ENCODE measurements around the gene CLIC2. TPM values are rescaled to one million over a fixed set of nuclear protein-coding genes. Genes with fewer than 3 reads are reported as not detected.
A peak's percentile ranks its signal among the peaks of the same experiment; 100 is the strongest.

CLIC2 gene
- total RNA-seq, 1 donor from 2014 or later = 11.7 TPM

- DNase-seq = no peak
- H3K4me3 ChIP-seq = peak overlapping the region; percentile 62
- intact Hi-C loops (cut with micrococcal nuclease) = no loop called here
- H3K36me3 ChIP-seq = no peaks in the 10 kb centered on the region
- H3K27me3 ChIP-seq (ENCODE audit: low read depth) = no peaks in the 10 kb centered on the region
- H3K4me1 ChIP-seq = no peaks in the 10 kb centered on the region
- H3K9me3 ChIP-seq (replicated peaks) = no peaks in the 10 kb centered on the region
- peak overlapping the region; percentile 75 for H3K27ac ChIP-seq (replicated peaks)
- TF ChIP-seq CTCF (IDR thresholded peaks at IDR 0.05; ENCODE audit: borderline replicate concordance) = no peak
Measured at GRCh38 chrX:155333544-155334100, 792 bp downstream of the CLIC2 start.

GRCh38 chrX:155330992-155331391 lies 3.4 kb downstream of the CLIC2 start:
- Histone ChIP-seq H3K4me1 (no peaks in the 10 kb centered on the region), H3K27me3 (ENCODE audit: low read depth) (no peaks in the 10 kb centered on the region), H3K4me3 (peak overlapping the region; percentile 62), H3K9me3 (replicated peaks) (no peaks in the 10 kb centered on the region), H3K36me3 (no peaks in the 10 kb centered on the region), H3K27ac (replicated peaks) (peak overlapping the region; percentile 75)
- no peak for DNase-seq
- intact Hi-C loops (cut with micrococcal nuclease) = no loop called here
- TF ChIP-seq CTCF (IDR thresholded peaks at IDR 0.05; ENCODE audit: borderline replicate concordance) = no peak

DNA sequence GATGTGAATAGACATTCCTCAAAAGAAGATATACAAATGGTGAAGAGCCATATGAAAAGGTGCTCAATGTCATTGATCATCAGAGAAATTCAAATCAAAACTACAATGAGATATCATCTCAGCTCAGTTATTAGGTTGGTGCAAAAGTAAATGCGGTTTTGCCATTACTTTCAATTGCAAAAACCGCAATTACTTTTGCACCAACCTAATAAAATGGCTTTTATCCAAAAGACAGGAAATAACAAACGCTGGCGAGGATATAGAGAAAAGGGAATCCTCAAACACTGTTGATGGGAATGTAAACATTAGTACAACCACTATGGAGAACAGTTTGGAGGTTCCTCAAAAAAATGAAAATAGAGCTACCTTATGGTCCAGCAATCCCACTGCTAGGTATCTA lies 5.1 kb downstream of the CLIC2 start:
- H3K27ac ChIP-seq (replicated peaks) = no peak overlapping the region
- DNase-seq = no peak
- intact Hi-C loops (cut with micrococcal nuclease) = no loop called here

GRCh38 chrX:155326610-155327009 lies 7.8 kb downstream of the CLIC2 start:
- Histone ChIP-seq H3K36me3 (no peaks in the 10 kb centered on the region), H3K27me3 (ENCODE audit: low read depth) (no peaks in the 10 kb centered on the region), H3K9me3 (replicated peaks) (no peaks in the 10 kb centered on the region), H3K4me3 (no peak overlapping the region), H3K4me1 (no peaks in the 10 kb centered on the region), H3K27ac (replicated peaks) (no peak overlapping the region)
- no peak for DNase-seq
- intact Hi-C loops (cut with micrococcal nuclease) = no loop called here
- TF ChIP-seq CTCF (IDR thresholded peaks at IDR 0.05; ENCODE audit: borderline replicate concordance) = no peak

More for the DNA sequence above, 5.1 kb downstream of the CLIC2 start:
- H3K9me3 ChIP-seq (replicated peaks) = no peaks in the 10 kb centered on the region
- no peaks in the 10 kb centered on the region for H3K27me3 ChIP-seq (ENCODE audit: low read depth)
- no peak overlapping the region for H3K4me3 ChIP-seq
- TF ChIP-seq CTCF (IDR thresholded peaks at IDR 0.05; ENCODE audit: borderline replicate concordance) = no peak
- no peaks in the 10 kb centered on the region for H3K4me1 ChIP-seq
- H3K36me3 ChIP-seq = no peaks in the 10 kb centered on the region

GRCh38 chrX:155314260-155314659 lies 20.2 kb downstream of the CLIC2 start:
- Histone ChIP-seq H3K4me3 (no peak overlapping the region), H3K27me3 (ENCODE audit: low read depth) (no peaks in the 10 kb centered on the region), H3K36me3 (no peaks in the 10 kb centered on the region), H3K27ac (replicated peaks) (no peak overlapping the region), H3K4me1 (no peaks in the 10 kb centered on the region), H3K9me3 (replicated peaks) (peaks cover 9% of the 10 kb centered on the region)
- intact Hi-C loops (cut with micrococcal nuclease) = no loop called here
- no peak for DNase-seq
- TF ChIP-seq CTCF (IDR thresholded peaks at IDR 0.05; ENCODE audit: borderline replicate concordance) = no peak
